Caki2 (cell line): ENCODE results near the gene SERHL2. TPM values are rescaled to one million over a fixed set of nuclear protein-coding genes. Genes with fewer than 3 reads are reported as not detected.
"Not testable (repeated sequence)": the region's sequence is repeated elsewhere in the genome, so short reads cannot be mapped to it uniquely, and the experiment has no call there.

ENCODE experiments used
- DNase-seq: peaks from one replicate; pipeline ENCODE4 v3.0.0-alpha.2; 2015; ENCODE audit warnings: low read depth
- in situ Hi-C: cut with HindIII; loops from 2 replicates; pipeline ENCODE4 v1.10.0; 2016; ENCODE audit warnings: low sequenced_read_pairs, low pct_unique_long_range_greater_than_20kb, mixed read lengths
- total RNA-seq: library from RNA; depleted of rRNA; stranded (reverse); fragments of >200 nt; shearing (Covaris generic); gene quantifications from 2 replicates; pipeline ENCODE4 v1.2.3, GENCODE V29; 2014; ENCODE audit warnings: low replicate concordance

The SERHL2 gene
- total RNA-seq, 1 experiment from 2014 or later, result 2.9 TPM

- in situ Hi-C loops, DNase-seq: not testable (repeated sequence)
Observed at GRCh38 chr22:42563943-42564342, 10.2 kb downstream of the SERHL2 start.

- in situ Hi-C loops, result no loop called here
- no peak for DNase-seq
Observed at GRCh38 chr22:42564699-42565098, 10.9 kb downstream of the SERHL2 start.

- in situ Hi-C loops, result no loop called here
- DNase-seq, result no peak
Observed at GRCh38 chr22:42565956-42566355, 12.2 kb downstream of the SERHL2 start.

GRCh38 chr22:42567950-42568349 lies 14.2 kb downstream of the SERHL2 start:
- DNase-seq, in situ Hi-C loops: not testable (repeated sequence)

GRCh38 chr22:42570580-42570979 lies 16.8 kb downstream of the SERHL2 start:
- DNase-seq, in situ Hi-C loops: not testable (repeated sequence)

GRCh38 chr22:42571068-42571467 lies 17.3 kb downstream of the SERHL2 start:
- DNase-seq, in situ Hi-C loops: not testable (repeated sequence)

- in situ Hi-C loops, result not testable (repeated sequence)
- peak; percentile 34 for DNase-seq
Observed at GRCh38 chr22:42574046-42574445, 20.3 kb downstream of the SERHL2 start.

- in situ Hi-C loops, DNase-seq: not testable (repeated sequence)
Observed at GRCh38 chr22:42574468-42574867, 20.7 kb downstream of the SERHL2 start.

GRCh38 chr22:42575996-42576574 lies 22.3 kb downstream of the SERHL2 start:
- DNase-seq, in situ Hi-C loops: not testable (repeated sequence)

GRCh38 chr22:42577141-42577540 lies 23.4 kb downstream of the SERHL2 start:
- DNase-seq, in situ Hi-C loops: not testable (repeated sequence)

- in situ Hi-C loops, result no loop called here
- no peak for DNase-seq
Observed at GRCh38 chr22:42577623-42578240, 24.0 kb downstream of the SERHL2 start.

- in situ Hi-C loops, DNase-seq: not testable (repeated sequence)
Observed at GRCh38 chr22:42580040-42580439, 26.3 kb downstream of the SERHL2 start.

GRCh38 chr22:42581194-42581761 lies 27.5 kb downstream of the SERHL2 start:
- DNase-seq, in situ Hi-C loops: not testable (repeated sequence)

GRCh38 chr22:42581762-42582716 lies 28.3 kb downstream of the SERHL2 start:
- peak; percentile 56 for DNase-seq
- in situ Hi-C loops, result no loop called here

- in situ Hi-C loops, result no loop called here
- DNase-seq, result no peak
Observed at GRCh38 chr22:42582987-42583386, 29.2 kb downstream of the SERHL2 start.

GRCh38 chr22:42584364-42584940 lies 30.7 kb downstream of the SERHL2 start:
- peak; percentile 35 for DNase-seq
- in situ Hi-C loops, result no loop called here

GRCh38 chr22:42585096-42585495 lies 31.3 kb downstream of the SERHL2 start:
- DNase-seq, result no peak
- in situ Hi-C loops, result no loop called here

GRCh38 chr22:42586381-42586780 lies 32.6 kb downstream of the SERHL2 start:
- in situ Hi-C loops, result no loop called here
- DNase-seq, result no peak
